KBM-7 (cell line): Measurements from ENCODE around the gene GALNTL6.

ENCODE experiments used
- DNase-seq: peaks from one replicate; pipeline ENCODE4 v3.0.0-alpha.2; 2015
- in situ Hi-C: fragments of 300-500 bp; cut with MboI; formaldehyde crosslinking; loops from 2 replicates; pipeline ENCODE4 v1.14.3; 2020; ENCODE audit warnings: low sequenced_read_pairs, low pct_unique_long_range_greater_than_20kb, mixed read lengths

Gene GALNTL6

DNA sequence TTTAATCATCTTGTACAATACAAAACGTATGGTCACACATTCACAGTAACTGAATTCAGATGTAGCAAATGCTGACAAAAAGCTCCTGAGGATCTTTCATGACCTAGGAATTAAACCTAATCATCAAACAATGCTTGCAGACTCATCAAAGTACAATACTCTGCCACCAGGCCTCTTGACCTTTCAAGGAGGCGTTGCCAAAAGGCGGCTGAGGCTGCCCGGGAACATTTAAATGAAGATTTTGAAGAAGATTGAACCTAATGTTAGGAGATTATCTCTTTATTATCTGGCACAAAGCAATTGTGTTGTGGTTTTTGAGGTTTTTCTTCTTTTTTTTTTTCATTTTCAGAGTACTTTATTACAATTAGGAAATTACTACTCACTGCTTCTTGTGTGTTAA is 340.5 kb downstream of the GALNTL6 start:
- DNase-seq: no peak
- in situ Hi-C loops: no loop called here

DNA sequence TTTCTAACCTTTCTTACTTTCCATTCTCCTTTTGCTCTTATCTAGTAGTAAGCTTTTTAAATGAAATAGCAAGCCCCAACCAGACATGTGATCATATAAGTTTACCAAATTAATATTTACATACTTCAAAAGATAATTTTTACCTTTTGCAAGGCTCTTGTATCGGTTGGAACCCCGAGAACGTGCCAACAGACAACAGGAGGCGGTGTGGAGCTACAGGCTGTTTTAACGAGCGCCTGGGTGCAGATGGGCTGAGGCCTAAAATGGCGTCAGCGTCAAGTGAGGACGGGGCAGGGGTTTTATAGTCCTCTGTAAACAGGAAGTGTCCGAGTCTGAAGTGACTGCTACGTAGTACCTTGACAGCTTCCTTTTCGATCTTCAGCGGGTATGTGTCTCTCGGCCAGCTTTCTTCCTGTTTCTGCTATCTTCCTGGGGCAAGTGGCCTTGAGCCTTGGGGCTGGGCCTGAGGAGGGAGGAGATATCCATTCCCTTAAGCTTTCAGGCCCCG is 342.7 kb downstream of the GALNTL6 start:
- peak; percentile 51 for DNase-seq
- in situ Hi-C loops: no loop called here

DNA sequence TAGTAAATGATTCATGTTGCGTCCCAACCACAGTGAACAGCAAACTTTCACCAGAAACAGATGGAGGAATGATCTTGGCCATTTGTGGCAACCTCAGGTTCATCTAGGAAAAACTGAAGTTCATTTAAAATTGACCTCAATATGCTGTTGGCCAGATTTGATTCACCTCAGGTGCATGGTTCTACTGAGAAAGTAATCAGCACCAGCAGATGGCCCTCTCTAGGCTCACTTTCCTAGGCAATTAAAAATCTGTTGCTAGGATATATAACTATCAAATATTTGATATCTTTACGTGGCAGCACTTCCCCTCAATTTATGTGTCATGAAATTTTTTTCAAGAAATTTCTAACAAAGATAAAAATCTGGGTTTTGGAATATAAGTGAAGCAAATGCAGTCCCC is 344.7 kb downstream of the GALNTL6 start:
- DNase-seq: no peak
- in situ Hi-C loops: no loop called here

DNA sequence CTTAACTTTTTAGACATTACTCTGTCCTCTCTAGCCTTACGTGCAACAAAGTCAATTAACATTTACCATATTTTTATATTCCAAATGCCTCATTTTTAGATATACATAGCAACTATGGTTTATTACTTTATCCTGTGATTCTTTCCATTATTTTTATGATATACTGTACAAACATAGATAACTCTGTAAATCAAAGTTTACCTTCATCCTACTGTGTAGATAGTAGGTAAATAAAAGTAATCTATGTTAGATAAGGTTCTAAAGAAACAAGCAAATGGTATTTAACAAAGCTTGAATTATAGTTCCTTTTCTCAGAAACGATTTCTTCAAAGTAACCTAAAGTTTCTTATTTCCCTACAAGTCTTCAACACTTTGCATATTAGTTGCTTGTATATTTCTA is 350.0 kb downstream of the GALNTL6 start:
- no peak for DNase-seq
- in situ Hi-C loops: no loop called here

DNA sequence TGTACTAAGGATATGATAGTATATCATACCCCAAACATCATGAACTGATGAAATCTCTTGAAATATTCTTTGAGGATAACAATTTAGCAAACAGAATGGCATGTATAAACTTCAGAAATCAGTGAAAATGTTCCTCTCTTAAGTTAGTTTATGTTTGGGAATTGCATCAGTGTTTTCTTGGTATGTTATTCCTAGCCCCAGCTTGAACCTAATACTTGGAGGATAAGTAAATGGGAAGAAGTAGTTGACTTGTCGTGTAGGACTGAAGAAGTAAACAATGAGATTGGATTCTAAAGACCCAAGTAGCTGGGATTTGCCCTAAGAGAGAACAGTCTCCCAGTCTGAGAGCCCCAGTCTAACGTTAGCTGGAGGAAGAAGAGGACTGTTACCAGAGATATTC is 355.7 kb downstream of the GALNTL6 start:
- in situ Hi-C loops: no loop called here
- DNase-seq: no peak

DNA sequence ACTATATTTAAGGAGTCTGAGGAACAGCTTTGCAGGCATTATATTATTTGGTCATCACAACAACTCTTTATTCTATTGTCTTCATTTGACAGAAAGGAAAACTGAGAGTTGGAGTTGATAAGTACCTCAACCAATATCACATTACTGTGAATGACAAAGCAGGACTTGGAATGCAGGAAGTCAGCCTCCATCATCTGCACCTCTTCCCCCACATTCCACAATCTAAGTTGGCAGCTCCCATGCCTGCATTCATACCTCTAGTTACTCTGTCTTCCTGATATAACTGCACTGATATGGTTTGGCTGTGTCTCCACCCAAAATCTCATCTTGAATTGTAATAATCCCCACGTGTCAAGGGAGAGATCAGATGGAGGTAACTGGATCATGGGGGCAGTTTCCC is 356.7 kb downstream of the GALNTL6 start:
- in situ Hi-C loops: no loop called here
- no peak for DNase-seq

DNA sequence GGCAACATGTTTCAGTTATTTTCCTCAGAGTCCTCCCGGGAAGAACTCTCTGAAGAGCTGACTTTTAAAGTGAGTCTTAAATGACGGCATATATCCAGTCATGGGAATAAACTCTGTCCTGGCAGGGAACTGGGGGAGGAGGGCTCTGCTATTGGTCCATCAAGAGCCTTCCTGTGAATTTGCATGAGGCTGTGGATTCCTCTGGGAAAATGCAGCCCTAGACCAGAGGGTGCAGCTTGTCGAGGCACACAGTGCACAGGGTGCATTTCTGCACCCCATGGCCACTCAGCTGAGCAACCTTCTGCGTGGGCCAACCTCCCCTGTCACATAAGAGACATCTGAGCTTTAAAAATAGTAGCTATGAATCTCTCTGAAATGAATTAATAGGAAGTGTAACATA is 360.0 kb downstream of the GALNTL6 start:
- DNase-seq: no peak
- in situ Hi-C loops: no loop called here

DNA sequence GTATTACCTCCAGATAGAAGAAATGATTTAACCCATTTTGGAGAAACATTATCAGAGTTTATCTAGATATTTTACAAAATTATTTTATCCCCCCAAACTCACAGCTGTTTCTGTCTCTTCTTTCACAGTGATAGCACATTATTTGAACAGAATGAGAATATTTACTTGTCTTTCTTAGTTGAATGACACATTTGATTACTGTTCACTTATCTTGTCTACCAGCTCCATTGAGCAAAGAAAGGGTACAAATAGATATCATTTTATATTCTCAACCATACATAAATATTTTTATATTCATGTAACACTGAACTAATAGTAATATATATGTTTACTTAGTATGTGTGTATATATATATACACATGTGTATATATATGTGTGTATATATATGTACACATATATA is 364.2 kb downstream of the GALNTL6 start:
- DNase-seq: no peak
- in situ Hi-C loops: no loop called here

DNA sequence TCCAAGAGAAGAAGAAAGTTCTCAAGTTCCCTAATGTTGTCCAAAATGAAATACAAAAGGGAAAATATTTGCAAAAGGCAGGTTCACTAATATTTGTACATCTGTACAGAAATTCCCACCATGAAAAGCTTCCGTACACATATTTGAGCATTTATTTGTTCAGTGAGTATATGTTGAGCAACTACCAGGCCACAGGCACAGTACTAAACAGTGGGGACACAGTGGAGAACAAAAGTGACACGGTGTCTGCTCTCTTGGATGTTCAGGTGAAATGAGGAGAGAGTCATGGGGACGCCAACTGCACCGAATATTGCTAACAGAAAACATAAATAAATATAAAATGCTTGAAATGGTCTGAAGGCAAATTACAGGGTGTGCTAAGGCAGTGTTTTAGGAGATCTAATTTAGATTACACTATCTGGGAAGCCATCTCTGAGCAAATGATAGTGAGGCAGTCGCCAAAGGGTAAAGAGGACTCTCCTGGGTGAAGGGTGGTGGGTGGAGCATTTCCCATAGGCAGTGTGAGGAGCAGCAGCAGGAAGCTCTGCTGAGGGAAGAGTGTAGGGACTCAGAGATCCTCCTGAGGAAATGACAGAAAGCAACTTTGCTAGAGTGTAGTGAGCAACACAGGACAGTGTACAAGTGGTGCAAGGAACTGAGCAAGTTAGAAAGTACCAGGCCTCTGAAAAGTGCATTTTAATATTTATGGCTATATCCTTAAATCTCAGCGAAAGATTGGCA is 375.2 kb downstream of the GALNTL6 start:
- in situ Hi-C loops: no loop called here
- no peak for DNase-seq

DNA sequence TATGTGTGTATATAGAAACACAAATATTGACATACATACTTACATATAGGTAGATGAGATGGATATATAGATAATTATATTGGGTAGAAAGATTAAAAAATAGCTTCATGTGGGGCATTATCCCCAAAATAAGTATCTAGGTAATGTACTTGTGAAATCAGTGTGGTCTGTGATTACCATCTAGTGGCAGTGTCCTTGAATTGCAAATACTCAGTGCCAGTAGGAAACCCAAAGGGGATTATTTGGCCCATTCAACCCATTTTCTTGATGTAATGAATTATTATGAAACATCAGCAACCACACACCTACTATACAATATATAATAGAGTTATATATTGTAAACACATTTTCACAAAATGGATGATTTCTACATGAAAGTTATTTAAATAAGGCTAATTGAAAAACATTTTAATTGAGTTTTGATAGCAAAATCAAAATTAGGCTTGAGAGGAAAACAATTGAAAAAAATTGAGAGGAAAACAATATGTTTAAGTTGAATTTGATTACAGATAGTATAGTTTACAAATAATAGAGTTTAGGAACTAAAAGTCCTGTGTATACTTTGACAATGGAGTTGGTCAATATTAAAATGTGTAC is 389.4 kb downstream of the GALNTL6 start:
- in situ Hi-C loops: no loop called here

DNA sequence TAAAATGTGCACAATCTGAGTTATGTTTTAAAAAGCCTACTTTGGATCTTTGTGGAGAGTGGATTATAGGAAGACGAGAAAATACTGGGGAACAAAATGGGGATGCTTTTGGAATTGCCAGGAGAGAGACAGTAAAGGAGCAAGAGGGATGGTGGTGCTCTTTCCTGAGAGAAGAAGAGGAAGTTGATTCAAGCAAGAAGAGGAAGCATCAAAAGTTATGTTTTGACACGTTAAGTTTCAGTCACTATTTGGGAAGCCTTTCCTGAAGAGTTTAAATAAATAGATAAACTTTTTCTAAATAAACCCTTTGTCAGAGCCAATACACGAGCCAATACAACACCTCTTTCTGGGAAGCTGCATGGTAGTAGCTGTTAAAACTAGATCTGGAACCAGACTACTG is 394.1 kb downstream of the GALNTL6 start:
- in situ Hi-C loops: no loop called here
- peak; percentile 40 for DNase-seq

More for the DNA sequence above, 389.4 kb downstream of the GALNTL6 start:
- peak; percentile 33 for DNase-seq

DNA sequence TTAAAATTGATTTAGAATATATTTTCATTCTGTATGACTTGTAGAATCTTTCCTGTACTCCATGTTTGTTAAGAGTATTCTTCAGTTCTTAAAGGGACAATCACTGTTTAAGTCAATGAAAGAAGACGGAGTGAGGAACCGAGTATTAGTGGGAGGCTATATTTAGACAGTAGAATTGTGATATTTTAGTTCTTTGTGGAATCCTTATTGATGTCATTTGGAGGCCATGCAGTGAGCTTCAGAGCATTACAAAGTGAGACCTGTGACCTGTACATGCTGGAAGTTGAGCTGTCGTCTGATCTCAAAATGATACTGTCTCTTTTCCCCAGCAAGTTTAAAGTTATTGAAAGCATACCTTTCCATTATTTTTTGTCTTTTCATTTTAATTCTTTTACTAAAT is 394.7 kb downstream of the GALNTL6 start:
- in situ Hi-C loops: no loop called here
- no peak for DNase-seq

DNA sequence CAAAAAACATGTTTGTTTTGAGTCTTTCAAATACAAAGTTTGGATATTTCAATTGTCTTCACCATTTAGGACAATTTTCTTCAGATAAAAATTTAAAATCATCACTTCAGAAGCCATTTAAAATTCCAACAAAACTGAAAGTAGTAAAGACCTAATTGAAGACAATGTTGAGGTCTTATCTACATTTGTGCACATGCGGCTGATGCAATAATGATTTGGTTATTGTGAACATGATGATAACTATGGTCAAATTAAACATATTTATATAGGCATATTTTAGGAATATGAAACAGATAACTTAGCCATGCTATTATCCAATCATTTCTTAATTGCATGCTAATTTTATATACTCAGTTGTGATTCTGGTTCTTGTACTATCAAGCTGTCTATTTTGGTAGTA is 407.5 kb downstream of the GALNTL6 start:
- in situ Hi-C loops: no loop called here

DNA sequence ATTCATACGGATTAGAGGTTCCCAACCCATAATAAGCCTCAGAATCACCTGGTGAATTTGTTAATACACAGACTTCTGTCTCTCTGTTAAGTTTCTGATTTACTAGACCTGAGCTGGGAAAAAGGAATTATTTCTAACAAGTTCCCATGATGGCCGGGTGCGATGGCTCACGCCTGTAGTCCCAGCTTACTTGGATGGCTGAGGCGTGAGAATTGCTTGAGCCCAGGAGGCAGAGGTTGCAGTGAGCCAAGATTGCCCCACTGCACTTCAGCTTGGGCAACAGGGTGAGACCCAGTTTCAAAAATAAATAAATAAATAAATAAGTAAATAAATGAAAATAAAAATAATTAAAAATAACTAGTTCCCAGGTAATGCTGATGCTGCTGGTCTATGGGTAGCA is 412.3 kb downstream of the GALNTL6 start:
- in situ Hi-C loops: no loop called here

More for the DNA sequence above, 407.5 kb downstream of the GALNTL6 start:
- no peak for DNase-seq

DNA sequence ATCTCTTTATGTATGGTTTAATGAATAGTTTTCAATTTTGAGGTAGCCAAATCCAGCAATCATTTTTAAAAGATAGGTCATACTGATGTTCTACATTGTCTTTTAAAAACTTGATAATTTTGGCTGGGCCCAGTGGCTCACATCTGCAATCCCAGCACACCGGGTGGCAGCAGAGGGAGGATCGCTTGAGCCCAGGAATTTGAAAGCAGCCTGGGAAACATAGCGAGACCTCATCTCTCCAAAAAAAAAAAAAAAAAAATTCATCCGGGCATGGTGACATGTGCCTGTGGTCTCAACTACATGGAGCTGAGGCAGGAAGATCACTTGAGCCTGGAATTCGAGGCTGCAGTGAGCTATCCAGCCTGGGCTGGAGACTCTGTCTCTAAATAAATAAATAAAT is 419.8 kb downstream of the GALNTL6 start:
- in situ Hi-C loops: no loop called here

More for the DNA sequence above, 412.3 kb downstream of the GALNTL6 start:
- DNase-seq: no peak

DNA sequence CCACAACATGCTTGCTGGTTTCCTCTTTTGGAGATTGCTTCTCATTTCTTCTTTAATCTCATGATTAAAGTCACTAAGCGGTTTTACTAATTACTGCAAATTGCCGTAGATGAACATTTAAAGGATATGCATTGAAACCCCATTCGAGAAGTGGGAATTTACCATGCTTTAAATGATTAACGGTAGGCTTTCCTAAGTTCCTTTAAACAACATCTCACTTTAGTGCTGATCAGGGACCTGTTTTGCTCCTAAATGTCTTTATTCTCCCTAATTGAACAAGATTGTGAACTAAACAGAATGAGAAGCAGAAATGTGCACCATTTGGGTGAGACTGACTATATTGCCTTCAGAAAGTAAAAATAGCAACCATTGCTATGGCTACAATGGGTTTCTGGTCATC is 430.3 kb downstream of the GALNTL6 start:
- in situ Hi-C loops: no loop called here

More for the DNA sequence above, 419.8 kb downstream of the GALNTL6 start:
- no peak for DNase-seq

DNA sequence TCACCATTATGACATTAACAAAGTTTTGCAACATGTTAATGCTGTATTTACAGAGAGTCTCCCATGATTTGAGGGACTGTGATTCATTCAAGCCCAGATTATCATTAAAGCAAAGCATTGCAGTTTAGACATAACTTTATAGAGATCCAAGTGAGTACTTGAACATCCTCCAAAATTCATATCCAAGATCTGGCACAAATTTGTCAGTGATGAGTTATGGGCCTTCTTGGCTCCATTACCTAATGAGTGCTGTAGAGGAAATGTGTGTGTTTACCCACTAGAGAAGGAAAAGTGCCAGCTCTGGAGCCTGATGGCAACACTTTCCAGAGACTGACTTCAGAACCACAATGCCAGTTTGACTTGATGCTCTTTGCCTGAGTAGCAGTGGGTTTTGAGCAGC is 432.3 kb downstream of the GALNTL6 start:
- in situ Hi-C loops: no loop called here

More for the DNA sequence above, 430.3 kb downstream of the GALNTL6 start:
- DNase-seq: no peak

DNA sequence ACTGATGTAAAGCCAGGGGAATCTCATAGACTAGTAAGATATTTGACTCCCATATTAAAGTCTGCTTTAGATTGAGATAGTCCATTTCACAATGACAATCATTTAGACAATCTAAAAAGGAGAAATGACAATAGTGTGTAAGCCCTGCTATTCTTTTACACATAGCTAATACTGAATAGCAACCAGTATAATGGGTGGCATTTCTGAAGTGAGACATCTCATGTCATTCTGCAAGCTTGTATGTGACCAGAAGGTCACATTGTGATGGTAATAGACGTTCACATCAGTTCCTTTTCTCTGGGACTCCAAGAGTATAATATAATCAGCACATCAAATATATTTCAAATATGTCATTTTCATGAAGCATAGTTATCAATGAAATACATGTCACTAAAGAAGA is 440.2 kb downstream of the GALNTL6 start:
- DNase-seq: no peak
- in situ Hi-C loops: no loop called here

More for the DNA sequence above, 432.3 kb downstream of the GALNTL6 start:
- no peak for DNase-seq

DNA sequence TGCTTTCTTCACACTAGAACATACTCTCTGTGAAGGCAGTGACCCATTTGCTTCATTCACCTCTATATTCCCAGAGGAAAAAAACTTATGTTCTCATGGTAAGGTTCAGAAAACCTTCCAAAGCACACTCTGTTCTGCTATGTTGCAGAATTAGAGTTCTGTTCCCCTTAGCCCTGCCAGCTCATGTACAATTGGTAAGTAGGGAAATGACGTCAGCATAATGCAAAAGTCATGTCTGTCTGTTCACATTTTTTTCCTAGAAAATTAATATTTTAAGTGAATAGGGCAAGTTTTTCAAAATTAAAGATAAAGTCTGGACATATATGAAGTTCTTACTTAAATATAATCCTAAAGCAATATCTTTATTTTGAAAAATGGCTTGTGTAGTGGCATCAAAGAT is 443.6 kb downstream of the GALNTL6 start:
- in situ Hi-C loops: no loop called here
- DNase-seq: no peak

DNA sequence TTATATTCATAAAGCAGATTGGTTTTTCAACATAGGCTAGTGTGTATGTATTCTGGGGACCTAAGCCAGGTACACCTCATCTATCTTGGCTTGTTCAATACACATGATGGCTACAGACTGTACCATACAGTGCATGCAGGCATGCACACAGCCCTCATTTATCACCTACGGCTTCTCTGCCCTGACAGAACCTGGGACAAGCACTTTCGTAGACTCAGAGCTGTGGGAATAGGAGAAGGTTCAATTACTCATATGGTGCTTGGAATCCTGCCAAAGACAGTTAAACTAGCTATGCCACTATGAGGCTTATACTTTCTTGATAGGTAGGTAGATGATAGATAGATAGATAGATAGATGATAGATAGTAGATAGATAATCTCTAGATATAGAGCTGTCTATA is 457.2 kb downstream of the GALNTL6 start:
- in situ Hi-C loops: no loop called here
- no peak for DNase-seq

DNA sequence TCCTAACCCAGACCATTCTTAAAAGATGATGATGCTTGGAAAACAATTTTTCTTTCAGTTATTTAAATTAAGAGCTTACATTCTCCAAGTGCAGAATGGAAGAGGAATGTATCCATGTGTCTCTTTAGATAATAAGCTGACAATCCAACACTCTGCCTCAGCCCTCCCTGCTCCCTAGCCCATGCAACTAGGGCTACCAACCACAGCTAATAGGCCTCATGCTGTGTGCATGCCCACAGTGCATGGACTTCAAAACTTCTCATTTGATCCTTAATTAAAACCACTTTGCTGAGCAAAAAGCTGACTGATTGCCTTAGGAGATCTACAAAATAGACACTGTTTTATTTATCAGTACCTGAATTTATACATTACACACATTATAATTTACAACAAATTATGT is 473.9 kb downstream of the GALNTL6 start:
- in situ Hi-C loops: no loop called here
- DNase-seq: no peak
